ENCODE data around the gene PAX2. TPM values are rescaled to one million over a fixed set of nuclear protein-coding genes. Genes with fewer than 3 reads are reported as not detected.

The PAX2 gene
- total and polyA plus RNA-seq, 2 experiments from 2014 or later, result not detected

GRCh38 chr10:100710151-100710871 is 35.1 kb upstream of the PAX2 start:
- no peaks in the 10 kb centered on the region for H3K9me3 ChIP-seq (ENCODE audit: low read depth)
- H3K4me2 ChIP-seq, result peak overlapping the region; percentile 75
- peaks cover 8% of the 10 kb centered on the region for H3K4me1 ChIP-seq (ENCODE audit: insufficient read depth)
- H3K9me2 ChIP-seq (replicated peaks; ENCODE audit: insufficient read depth), result no peaks in the 10 kb centered on the region
- DNase-seq (ENCODE audit: low spot score), result peak; percentile 45
- TF ChIP-seq CTCF (IDR thresholded peaks at IDR 0.05; ENCODE audit: poor library complexity), result no peak
- TF ChIP-seq EZH2 (IDR thresholded peaks at IDR 0.05; ENCODE audit: borderline replicate concordance), result peak; percentile 94
- no peak for TF ChIP-seq EZH2phosphoT487 (IDR thresholded peaks at IDR 0.05; ENCODE audit: low read depth, severe bottlenecking, unreplicated experiment)
- no peak overlapping the region for H3K4me3 ChIP-seq
- no peak overlapping the region for H3K27ac ChIP-seq
- 6% methylated on average over 38 of the region's 48 CpGs for WGBS (ENCODE audit: low lambda C conversion rate, missing lambda C conversion rate)
- H3K27me3 ChIP-seq, result peaks cover 93% of the 10 kb centered on the region
- no peaks in the 10 kb centered on the region for H3K79me2 ChIP-seq
- no peaks in the 10 kb centered on the region for H4K20me1 ChIP-seq (ENCODE audit: insufficient read depth, poor library complexity, severe bottlenecking)
- no peaks in the 10 kb centered on the region for H3K36me3 ChIP-seq (replicated peaks; ENCODE audit: insufficient read depth, low read depth)
- no peak overlapping the region for H2AFZ ChIP-seq

- TF ChIP-seq CTCF (IDR thresholded peaks at IDR 0.05; ENCODE audit: poor library complexity), result no peak
- peak; percentile 83 for TF ChIP-seq EZH2 (IDR thresholded peaks at IDR 0.05; ENCODE audit: borderline replicate concordance)
- Histone ChIP-seq H3K4me2 (peak overlapping the region; percentile 78), H3K9me3 (ENCODE audit: low read depth) (no peaks in the 10 kb centered on the region), H3K79me2 (no peaks in the 10 kb centered on the region), H3K27me3 (peaks cover 99% of the 10 kb centered on the region), H4K20me1 (ENCODE audit: insufficient read depth, poor library complexity, severe bottlenecking) (no peaks in the 10 kb centered on the region), H3K27ac (no peak overlapping the region), H3K9me2 (replicated peaks; ENCODE audit: insufficient read depth) (no peaks in the 10 kb centered on the region), H3K36me3 (replicated peaks; ENCODE audit: insufficient read depth, low read depth) (no peaks in the 10 kb centered on the region), H3K4me1 (ENCODE audit: insufficient read depth) (peaks cover 8% of the 10 kb centered on the region), H2AFZ (peak overlapping the region; percentile 31), H3K4me3 (no peak overlapping the region)
- WGBS (ENCODE audit: low lambda C conversion rate, missing lambda C conversion rate), result 21% methylated on average over 16 of the region's 37 CpGs
- DNase-seq (ENCODE audit: low spot score), result no peak
Measured at GRCh38 chr10:100713049-100713858, 32.1 kb upstream of the PAX2 start.

GRCh38 chr10:100713859-100714565 is 31.4 kb upstream of the PAX2 start:
- no peaks in the 10 kb centered on the region for H4K20me1 ChIP-seq (ENCODE audit: insufficient read depth, poor library complexity, severe bottlenecking)
- TF ChIP-seq EZH2phosphoT487 (IDR thresholded peaks at IDR 0.05; ENCODE audit: low read depth, severe bottlenecking, unreplicated experiment), result peak; percentile 38
- peak; percentile 60 for TF ChIP-seq EZH2 (IDR thresholded peaks at IDR 0.05; ENCODE audit: borderline replicate concordance)
- TF ChIP-seq CTCF (IDR thresholded peaks at IDR 0.05; ENCODE audit: poor library complexity), result no peak
- no peaks in the 10 kb centered on the region for H3K79me2 ChIP-seq
- no peak overlapping the region for H3K4me3 ChIP-seq
- H3K27ac ChIP-seq, result no peak overlapping the region
- no peak for DNase-seq (ENCODE audit: low spot score)
- peak overlapping the region; percentile 78 for H3K4me2 ChIP-seq
- 7% methylated on average over 10 of the region's 36 CpGs for WGBS (ENCODE audit: low lambda C conversion rate, missing lambda C conversion rate)
- H3K4me1 ChIP-seq (ENCODE audit: insufficient read depth), result peaks cover 8% of the 10 kb centered on the region
- peak overlapping the region; percentile 31 for H2AFZ ChIP-seq
- H3K9me3 ChIP-seq (ENCODE audit: low read depth), result no peaks in the 10 kb centered on the region
- no peaks in the 10 kb centered on the region for H3K36me3 ChIP-seq (replicated peaks; ENCODE audit: insufficient read depth, low read depth)
- H3K27me3 ChIP-seq, result peaks cover 99% of the 10 kb centered on the region
- no peaks in the 10 kb centered on the region for H3K9me2 ChIP-seq (replicated peaks; ENCODE audit: insufficient read depth)

All from hepatocyte (in vitro differentiated cells).